Endothelial cell of umbilical vein (primary cell): Measurements from ENCODE around the gene NR2C2. TPM values are rescaled to one million over a fixed set of nuclear protein-coding genes. Genes with fewer than 3 reads are reported as not detected.

Experiments used
- BruUV-seq: library from RNA; stranded (reverse); fragments of 400-500 nt; replicated peaks from 2 replicates; lab custom pipeline; 2021; lab: Mats Ljungman, UMichigan
- CTCF ChIA-PET: fragments of 300-600, 350-600 bp; sonication (Branson Sonifier 250); formaldehyde crosslinking; loops from one replicate; lab custom pipeline; 2021; ENCODE audit warnings: antibody characterized with exemption, inconsistent platforms; lab: Charles Lee
- POLR2A ChIA-PET: fragments of 300-600, 350-600 bp; sonication (Branson Sonifier 250); formaldehyde crosslinking; loops from one replicate; lab custom pipeline; 2021; ENCODE audit warnings: antibody characterized with exemption, inconsistent platforms; lab: Charles Lee
- DNase-seq: peaks from one replicate; pipeline ENCODE4 v3.0.0-alpha.2; 2011; ENCODE audit warnings: low read depth, low spot score
- FAIRE-seq: peaks from 2 replicates; lab custom pipeline; 2011; peaks lifted over from hg19 to GRCh38; lab: Jason Lieb, UNC
- H2AFZ ChIP-seq: 2 replicates; pipeline ENCODE4 v1.6.0; 2012; ENCODE audit warnings: low read depth, low read length, control low read depth, inconsistent platforms
- H3K27ac ChIP-seq: 2 replicates; pipeline ENCODE4 v1.5.1; 2011; ENCODE audit warnings: low read depth, mild to moderate bottlenecking, control low read depth, low read length, moderate library complexity; ENCODE audit not compliant: insufficient read depth
- H3K27me3 ChIP-seq, 2 experiments: 2 replicates each; pipeline versions ENCODE4 v1.6.0 to v1.6.1; 2011; ENCODE audit warnings: low read length in 2 of 2, mixed read lengths in 1 of 2; ENCODE audit not compliant: control insufficient read depth in 2 of 2, insufficient read depth in 2 of 2
- H3K36me3 ChIP-seq, 2 experiments: 2 replicates in 1 of 2; 3 replicates in 1 of 2; pipeline ENCODE4 v1.5.1; 2011; ENCODE audit warnings: low read length in 2 of 2, mild to moderate bottlenecking in 1 of 2, moderate library complexity in 1 of 2; ENCODE audit not compliant: control insufficient read depth in 2 of 2, insufficient read depth in 2 of 2; ENCODE audit errors: extremely low read depth in 1 of 2
- H3K4me1 ChIP-seq: 3 replicates; pipeline ENCODE4 v1.5.1; 2011; ENCODE audit warnings: mild to moderate bottlenecking, low read length; ENCODE audit not compliant: control insufficient read depth, insufficient read depth; ENCODE audit errors: extremely low read depth
- H3K4me2 ChIP-seq: 2 replicates; pipeline ENCODE4 v1.6.1; 2011; ENCODE audit warnings: low read length, control low read depth, mixed read lengths; ENCODE audit not compliant: insufficient read depth
- H3K4me3 ChIP-seq, 3 experiments: fragments of 200-600 bp in 1 of 3; sonication (generic), shearing (Covaris generic) in 1 of 3; replicated peaks in 1 of 3; 2 replicates each; pipeline ENCODE4 v1.5.1; 2011 to 2016; ENCODE audit warnings: control low read depth in 3 of 3, low read length in 3 of 3, mild to moderate bottlenecking in 2 of 3, inconsistent platforms in 1 of 3, low read depth in 1 of 3, moderate library complexity in 1 of 3; ENCODE audit not compliant: insufficient read depth in 1 of 3
- H3K79me2 ChIP-seq: 2 replicates; pipeline ENCODE4 v1.6.0; 2012; ENCODE audit warnings: low read length, inconsistent platforms; ENCODE audit not compliant: control insufficient read depth, insufficient read depth
- H3K9ac ChIP-seq: replicated peaks from 2 replicates; pipeline ENCODE3; 2011; ENCODE audit warnings: low read length, control low read depth; ENCODE audit not compliant: insufficient read depth; ENCODE audit errors: extremely low read depth
- H3K9me1 ChIP-seq: replicated peaks from 3 replicates; pipeline ENCODE4 v1.6.0; 2011; ENCODE audit warnings: mild to moderate bottlenecking, low read length; ENCODE audit not compliant: control insufficient read depth, insufficient read depth; ENCODE audit errors: extremely low read depth
- H3K9me3 ChIP-seq: replicated peaks from 2 replicates; pipeline ENCODE4 v1.5.1; 2012; ENCODE audit warnings: low read length, inconsistent platforms; ENCODE audit not compliant: control insufficient read depth, insufficient read depth
- H4K20me1 ChIP-seq: replicated peaks from 2 replicates; pipeline ENCODE3; 2011; ENCODE audit warnings: mild to moderate bottlenecking, low read length; ENCODE audit not compliant: control insufficient read depth, insufficient read depth; ENCODE audit errors: extremely low read depth
- EZH2 ChIP-seq: IDR thresholded peaks from 2 replicates; pipeline ENCODE4 v1.6.1; 2012; ENCODE audit warnings: borderline replicate concordance, low read depth, mild to moderate bottlenecking, moderate library complexity, low read length, inconsistent platforms; ENCODE audit not compliant: severe bottlenecking
- FOS ChIP-seq: IDR thresholded peaks from 2 replicates; pipeline ENCODE4 v1.6.1; 2011; ENCODE audit warnings: mild to moderate bottlenecking, low read length, moderate library complexity, borderline replicate concordance; ENCODE audit not compliant: insufficient read depth
- GATA2 ChIP-seq: IDR thresholded peaks from 2 replicates; pipeline ENCODE4 v1.7.0; 2011; ENCODE audit warnings: low read depth, mild to moderate bottlenecking, moderate library complexity, mixed read lengths, low read length; ENCODE audit not compliant: insufficient read length, insufficient read depth
- JUN ChIP-seq: IDR thresholded peaks from 2 replicates; pipeline ENCODE4 v1.6.1; 2011; ENCODE audit warnings: borderline replicate concordance, low read depth; ENCODE audit not compliant: insufficient read length, insufficient read depth
- POLR2AphosphoS5 ChIP-seq: IDR thresholded peaks from 2 replicates; pipeline ENCODE4 v1.6.1; 2012; ENCODE audit warnings: low read depth, mild to moderate bottlenecking, control low read depth, low read length, moderate library complexity; ENCODE audit not compliant: insufficient read depth
- dilution Hi-C: fragments of 300-500 bp; cut with MboI; formaldehyde crosslinking; loops from one replicate; pipeline ENCODE4 v1.15.0; 2019; ENCODE audit warnings: low sequenced_read_pairs; ENCODE audit not compliant: extremely low pct_ligation_motif_present
- intact Hi-C: fragments of 100-400 bp; cut with micrococcal nuclease; formaldehyde crosslinking; loops from one replicate; pipeline ENCODE4 v1.10.0; 2022
- polyA plus RNA-seq, 4 experiments: library from polyadenylated mRNA; depleted of rRNA in 3 of 4; stranded (reverse) in 3 of 4; unstranded in 1 of 4; fragments of >200 nt; gene quantifications; 2 replicates each; pipeline versions ENCODE4 v1.2.1 to v1.2.3, GENCODE V29; 2011 to 2012; ENCODE audit warnings: missing spikeins in 1 of 4
- total RNA-seq: library from RNA; stranded (reverse); gene quantifications from 2 replicates; pipeline ENCODE4 v1.2.3, GENCODE V29; 2021
- TF ChIP-seq, protein P1 (sequence below): IDR thresholded peaks from 2 replicates; pipeline ENCODE4 v1.6.1; 2011; ENCODE audit not compliant: insufficient read depth, insufficient read length
- TF ChIP-seq, protein P2 (sequence below), 2 donors: IDR thresholded peaks; 1 replicate in 1 of 2; 2 replicates in 1 of 2; pipeline ENCODE4 v1.5.1; 2011; ENCODE audit warnings: low read length in 2 of 2, mild to moderate bottlenecking in 2 of 2, moderate library complexity in 2 of 2, control low read depth in 1 of 2, inconsistent platforms in 1 of 2, low read depth in 1 of 2; ENCODE audit not compliant: insufficient read depth in 1 of 2; ENCODE audit errors: extremely low read depth in 1 of 2

Gene NR2C2
- total and polyA plus RNA-seq, 2 donors (not counting 3 experiments of a cell fraction or from before 2014, with no cell fraction given), result 20.3 to 59.8 TPM

DNA sequence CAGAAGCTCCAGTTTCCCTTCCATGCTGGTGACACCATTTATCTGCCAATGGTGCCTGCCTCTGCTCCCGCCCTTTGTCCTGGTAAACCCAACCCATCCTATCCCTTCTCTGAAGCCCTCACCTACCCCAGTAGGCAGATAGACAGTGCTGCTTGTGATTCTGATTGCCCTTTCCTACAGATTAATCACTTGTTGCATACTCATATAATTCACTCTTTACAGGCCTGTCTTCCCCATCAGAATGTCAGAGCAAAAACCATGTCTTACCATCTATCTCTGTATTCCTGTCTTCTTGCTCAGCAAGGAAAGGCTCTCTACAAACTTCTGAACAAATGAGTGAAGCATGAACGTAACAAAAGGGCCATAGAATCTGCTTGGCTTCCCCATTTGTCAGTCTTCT lies 69.8 kb downstream of the NR2C2 start:
- TF ChIP-seq JUN, result no peak
- TF ChIP-seq EZH2, result no peak
- TF ChIP-seq GATA2, result no peak
- TF ChIP-seq POLR2AphosphoS5, result no peak
- TF ChIP-seq, protein P1, sequence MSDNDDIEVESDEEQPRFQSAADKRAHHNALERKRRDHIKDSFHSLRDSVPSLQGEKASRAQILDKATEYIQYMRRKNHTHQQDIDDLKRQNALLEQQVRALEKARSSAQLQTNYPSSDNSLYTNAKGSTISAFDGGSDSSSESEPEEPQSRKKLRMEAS, result no peak
- TF ChIP-seq FOS, result no peak
- TF ChIP-seq, protein P2, sequence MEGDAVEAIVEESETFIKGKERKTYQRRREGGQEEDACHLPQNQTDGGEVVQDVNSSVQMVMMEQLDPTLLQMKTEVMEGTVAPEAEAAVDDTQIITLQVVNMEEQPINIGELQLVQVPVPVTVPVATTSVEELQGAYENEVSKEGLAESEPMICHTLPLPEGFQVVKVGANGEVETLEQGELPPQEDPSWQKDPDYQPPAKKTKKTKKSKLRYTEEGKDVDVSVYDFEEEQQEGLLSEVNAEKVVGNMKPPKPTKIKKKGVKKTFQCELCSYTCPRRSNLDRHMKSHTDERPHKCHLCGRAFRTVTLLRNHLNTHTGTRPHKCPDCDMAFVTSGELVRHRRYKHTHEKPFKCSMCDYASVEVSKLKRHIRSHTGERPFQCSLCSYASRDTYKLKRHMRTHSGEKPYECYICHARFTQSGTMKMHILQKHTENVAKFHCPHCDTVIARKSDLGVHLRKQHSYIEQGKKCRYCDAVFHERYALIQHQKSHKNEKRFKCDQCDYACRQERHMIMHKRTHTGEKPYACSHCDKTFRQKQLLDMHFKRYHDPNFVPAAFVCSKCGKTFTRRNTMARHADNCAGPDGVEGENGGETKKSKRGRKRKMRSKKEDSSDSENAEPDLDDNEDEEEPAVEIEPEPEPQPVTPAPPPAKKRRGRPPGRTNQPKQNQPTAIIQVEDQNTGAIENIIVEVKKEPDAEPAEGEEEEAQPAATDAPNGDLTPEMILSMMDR (IDR thresholded peaks at IDR 0.05; ENCODE audit: extremely low read depth in 1 of 2, insufficient read depth in 1 of 2, low read depth in 1 of 2, low read length in 2 of 2), result no peak
- Histone ChIP-seq H3K79me2 (no peaks in the 10 kb centered on the region), H3K9ac (no peak overlapping the region), H3K27ac (no peak overlapping the region), H3K4me1 (no peaks in the 10 kb centered on the region), H3K36me3 (peaks cover 25 to 34% of the 10 kb centered on the region in 2 experiments), H3K9me3 (no peaks in the 10 kb centered on the region), H3K4me3 (no peak overlapping the region), H3K4me2 (no peak overlapping the region), H4K20me1 (no peaks in the 10 kb centered on the region), H3K9me1 (no peaks in the 10 kb centered on the region), H2AFZ (no peak overlapping the region), H3K27me3 (no peaks in the 10 kb centered on the region)
- FAIRE-seq (no peak), DNase-seq (no peak)
- ChIA-PET POLR2A (no interaction called here), CTCF (no interaction called here)
- intact Hi-C loops (no loop called here), dilution Hi-C loops (no loop called here)
- BruUV-seq, result no TSS peak
